Progenitor cell of endocrine pancreas (in vitro differentiated cells): ENCODE data around the gene GRK5. TPM values are rescaled to one million over a fixed set of nuclear protein-coding genes. Genes with fewer than 3 reads are reported as not detected.
"Not testable (repeated sequence)": the region's sequence is repeated elsewhere in the genome, so short reads cannot be mapped to it uniquely, and the experiment has no call there.

Experiments
- DNase-seq: peaks from one replicate; pipeline ENCODE4 v3.0.0; 2021; ENCODE audit warnings: low spot score; ENCODE audit not compliant: unreplicated experiment
- H3K27ac Mint-ChIP-seq: 2 replicates; pipeline ENCODE4 v1.8.0; 2021; ENCODE audit warnings: mild to moderate bottlenecking, moderate library complexity, mixed read lengths
- H3K27me3 Mint-ChIP-seq: 2 replicates; pipeline ENCODE4 v1.8.0; 2021; ENCODE audit warnings: mixed read lengths
- H3K36me3 Mint-ChIP-seq: 2 replicates; pipeline ENCODE4 v1.8.0; 2022; ENCODE audit warnings: mixed read lengths; ENCODE audit not compliant: insufficient read depth
- H3K4me1 Mint-ChIP-seq: 2 replicates; pipeline ENCODE4 v1.8.0; 2021; ENCODE audit warnings: low read depth, mixed read lengths
- H3K4me3 Mint-ChIP-seq: 2 replicates; pipeline ENCODE4 v1.8.0; 2021; ENCODE audit warnings: low read depth, mild to moderate bottlenecking, moderate library complexity, mixed read lengths
- H3K9me3 Mint-ChIP-seq: 2 replicates; pipeline ENCODE4 v1.8.0; 2021; ENCODE audit warnings: low read depth, mixed read lengths
- CTCF ChIP-seq: fragments of 200-600 bp; sonication (generic); IDR thresholded peaks from one replicate; pipeline ENCODE4 v1.5.0; 2021; ENCODE audit warnings: antibody characterized with exemption, mild to moderate bottlenecking; ENCODE audit not compliant: unreplicated experiment
- total RNA-seq: library from RNA; stranded (reverse); gene quantifications from 2 replicates; pipeline ENCODE4 v1.2.1, GENCODE V29; 2021

GRK5 gene
- total RNA-seq, 1 donor from 2014 or later: 21.6 TPM

- Mint-ChIP-seq H3K4me3 (no peak overlapping the region), H3K36me3 (no peaks in the 10 kb centered on the region), H3K27me3 (no peaks in the 10 kb centered on the region), H3K4me1 (peaks cover 43% of the 10 kb centered on the region), H3K27ac (peak overlapping the region; percentile 97), H3K9me3 (no peaks in the 10 kb centered on the region)
- TF ChIP-seq CTCF: no peak
- DNase-seq: no peak
Observed at GRCh38 chr10:119270762-119271366, 63.5 kb downstream of the GRK5 start.

GRCh38 chr10:119272338-119272734 lies 65.0 kb downstream of the GRK5 start:
- not testable (repeated sequence) for H3K36me3 Mint-ChIP-seq, H3K27me3 Mint-ChIP-seq

DNA sequence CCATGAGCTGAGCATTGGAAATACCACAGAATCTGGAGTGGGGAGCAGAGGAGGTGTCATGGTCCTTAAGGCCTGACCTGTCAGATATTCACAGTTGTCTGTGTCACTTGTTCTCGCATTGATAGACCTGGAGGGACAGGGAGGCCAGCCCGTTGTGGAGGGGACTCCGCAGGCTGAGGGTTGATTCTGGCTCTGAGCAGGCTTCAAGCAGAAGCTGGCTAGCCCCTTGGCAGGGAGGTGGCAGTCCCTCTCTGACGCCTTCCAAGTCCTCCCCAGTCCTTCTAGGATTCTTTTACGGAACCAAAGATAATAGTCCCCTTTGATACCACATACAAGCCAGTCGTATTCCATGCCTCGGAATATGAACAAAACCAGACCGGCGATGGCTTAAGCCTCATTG lies 65.4 kb downstream of the GRK5 start:
- H3K27me3 Mint-ChIP-seq: no peaks in the 10 kb centered on the region
- H3K9me3 Mint-ChIP-seq: peaks cover 6% of the 10 kb centered on the region
- peaks cover 43% of the 10 kb centered on the region for H3K4me1 Mint-ChIP-seq
- no peak for DNase-seq
- peaks cover 5% of the 10 kb centered on the region for H3K36me3 Mint-ChIP-seq
- H3K27ac Mint-ChIP-seq: peak overlapping the region; percentile 6
- no peak overlapping the region for H3K4me3 Mint-ChIP-seq
- TF ChIP-seq CTCF: no peak

More at GRCh38 chr10:119272338-119272734, 65.0 kb downstream of the GRK5 start:
- H3K4me1 Mint-ChIP-seq: peaks cover 43% of the 10 kb centered on the region
- peak overlapping the region; percentile 33 for H3K27ac Mint-ChIP-seq
- not testable (repeated sequence) for DNase-seq, H3K9me3 Mint-ChIP-seq, H3K4me3 Mint-ChIP-seq

GRCh38 chr10:119273413-119273812 lies 66.0 kb downstream of the GRK5 start:
- no peak overlapping the region for H3K4me3 Mint-ChIP-seq
- no peak for DNase-seq

GRCh38 chr10:119274519-119275045 lies 67.2 kb downstream of the GRK5 start:
- peaks cover 7% of the 10 kb centered on the region for H3K36me3 Mint-ChIP-seq
- TF ChIP-seq CTCF: no peak

More at GRCh38 chr10:119273413-119273812, 66.0 kb downstream of the GRK5 start:
- TF ChIP-seq CTCF: no peak
- H3K4me1 Mint-ChIP-seq: peaks cover 43% of the 10 kb centered on the region
- H3K27ac Mint-ChIP-seq: no peak overlapping the region
- H3K27me3 Mint-ChIP-seq: no peaks in the 10 kb centered on the region
- peaks cover 7% of the 10 kb centered on the region for H3K9me3 Mint-ChIP-seq
- peaks cover 7% of the 10 kb centered on the region for H3K36me3 Mint-ChIP-seq

GRCh38 chr10:119275085-119275484 lies 67.7 kb downstream of the GRK5 start:
- no peak overlapping the region for H3K4me3 Mint-ChIP-seq
- DNase-seq: no peak
- H3K4me1 Mint-ChIP-seq: peaks cover 35% of the 10 kb centered on the region
- H3K27me3 Mint-ChIP-seq: no peaks in the 10 kb centered on the region
- no peak for TF ChIP-seq CTCF
- H3K36me3 Mint-ChIP-seq: peaks cover 7% of the 10 kb centered on the region
- H3K27ac Mint-ChIP-seq: no peak overlapping the region
- H3K9me3 Mint-ChIP-seq: peaks cover 7% of the 10 kb centered on the region

More at GRCh38 chr10:119274519-119275045, 67.2 kb downstream of the GRK5 start:
- H3K4me3 Mint-ChIP-seq: no peak overlapping the region
- no peak for DNase-seq
- H3K27me3 Mint-ChIP-seq: no peaks in the 10 kb centered on the region
- peaks cover 7% of the 10 kb centered on the region for H3K9me3 Mint-ChIP-seq
- no peak overlapping the region for H3K27ac Mint-ChIP-seq
- H3K4me1 Mint-ChIP-seq: peaks cover 38% of the 10 kb centered on the region

DNA sequence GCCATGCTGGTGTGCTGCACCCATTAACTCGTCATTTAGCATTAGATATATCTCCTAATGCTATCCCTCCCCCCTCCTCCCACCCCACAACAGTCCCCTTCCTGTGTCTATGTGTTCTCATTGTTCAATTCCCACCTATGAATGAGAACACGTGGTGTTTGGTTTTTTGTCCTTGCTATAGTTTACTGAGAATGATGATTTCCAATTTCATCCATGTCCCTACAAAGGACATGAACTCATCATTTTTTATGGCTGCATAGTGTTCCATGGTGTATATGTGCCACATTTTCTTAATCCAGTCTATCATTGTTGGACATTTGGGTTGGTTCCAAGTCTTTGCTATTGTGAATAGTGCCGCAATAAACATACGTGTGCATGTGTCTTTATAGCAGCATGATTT lies 68.8 kb downstream of the GRK5 start:
- not testable (repeated sequence) for H3K27ac Mint-ChIP-seq, H3K9me3 Mint-ChIP-seq, H3K27me3 Mint-ChIP-seq, DNase-seq, H3K4me3 Mint-ChIP-seq, H3K36me3 Mint-ChIP-seq
- peaks cover 24% of the 10 kb centered on the region for H3K4me1 Mint-ChIP-seq
